ENCODE measurements around the gene MAP2K7.

Gene MAP2K7

DNA sequence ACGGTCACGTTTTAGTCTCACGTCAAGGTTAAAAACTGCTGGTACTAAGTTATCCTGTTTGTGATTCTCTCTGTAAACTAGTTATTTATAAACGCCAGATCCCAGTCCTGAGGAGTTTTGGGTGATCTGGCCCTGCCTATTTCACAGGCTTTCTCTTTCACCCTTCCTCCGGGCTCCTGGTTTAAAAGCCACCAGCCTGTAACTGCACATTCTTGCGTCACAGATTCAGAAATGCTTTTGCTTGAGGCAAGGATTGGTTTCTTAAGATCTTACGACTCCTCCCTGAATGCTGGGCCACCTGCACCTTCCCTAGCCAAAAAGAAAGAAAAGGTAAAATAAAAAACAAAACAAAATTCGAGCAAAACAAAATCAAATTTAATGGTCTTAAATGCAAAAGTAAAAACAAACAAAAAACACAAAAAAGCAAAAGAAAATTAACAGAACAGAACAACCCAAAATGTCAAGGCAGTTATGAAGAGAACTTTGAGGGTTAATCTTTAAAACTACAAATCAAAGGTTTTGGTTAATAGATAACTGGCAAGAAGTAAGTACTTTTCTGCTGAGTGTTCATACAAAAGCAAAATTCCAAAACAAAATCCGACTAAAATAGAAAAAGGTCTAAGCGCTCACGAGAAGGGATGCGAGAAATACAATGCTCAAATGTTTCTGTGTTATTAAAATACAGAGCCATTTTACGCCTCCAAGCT lies 58.4 kb downstream of the MAP2K7 start:
- H3K9ac ChIP-seq (ENCODE audit: low read depth, low read length): no peak overlapping the region
- no peaks in the 10 kb centered on the region for H3K9me3 ChIP-seq (ENCODE audit: control insufficient read depth, insufficient read depth, low read length)
- peaks cover 82% of the 10 kb centered on the region for H3K36me3 ChIP-seq (ENCODE audit: control insufficient read depth, insufficient read depth, low read length)
- H3K4me1 ChIP-seq (ENCODE audit: control insufficient read depth, insufficient read depth, low read length): no peaks in the 10 kb centered on the region
- no peak overlapping the region for H3K4me3 ChIP-seq (ENCODE audit: low read depth, low read length)
- H3K27ac ChIP-seq (ENCODE audit: low read depth, low read length): no peak overlapping the region
- no peaks in the 10 kb centered on the region for H3K27me3 ChIP-seq (ENCODE audit: control insufficient read depth, insufficient read depth, low read length)

DNA sequence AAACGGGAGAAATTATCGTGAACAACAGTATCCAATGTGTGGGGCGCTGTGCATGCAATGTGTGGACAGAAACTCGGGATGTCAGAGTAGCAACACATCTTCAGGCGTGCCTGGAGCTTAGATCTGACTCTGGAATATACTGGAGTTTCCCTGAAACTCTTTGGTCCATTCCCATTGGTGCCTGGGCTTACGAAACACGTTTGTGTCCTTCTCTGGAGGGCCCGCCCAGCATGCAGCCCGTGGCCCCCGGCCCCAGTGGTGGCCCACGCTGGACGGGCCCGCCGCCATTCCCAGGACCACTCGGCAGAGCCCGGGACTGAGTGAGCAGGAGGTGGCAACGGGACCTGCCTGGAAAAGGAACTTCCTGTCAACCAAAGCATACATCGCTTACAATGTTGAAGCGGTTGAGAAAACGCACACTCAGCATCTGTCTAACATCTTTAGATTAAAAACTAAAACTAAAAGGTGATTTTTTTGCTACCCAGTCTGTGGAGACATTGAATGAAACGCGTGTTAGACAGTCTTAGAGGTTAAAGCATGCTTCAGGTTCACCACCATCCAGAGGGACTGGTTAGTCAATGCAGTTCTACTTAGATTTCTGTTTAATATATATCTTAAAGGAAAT lies 59.1 kb downstream of the MAP2K7 start:
- Histone ChIP-seq H3K4me1 (ENCODE audit: control insufficient read depth, insufficient read depth, low read length) (no peaks in the 10 kb centered on the region), H3K9me3 (ENCODE audit: control insufficient read depth, insufficient read depth, low read length) (no peaks in the 10 kb centered on the region), H3K4me3 (ENCODE audit: low read depth, low read length) (no peak overlapping the region), H3K36me3 (ENCODE audit: control insufficient read depth, insufficient read depth, low read length) (peaks cover 89% of the 10 kb centered on the region), H3K27ac (ENCODE audit: low read depth, low read length) (no peak overlapping the region), H3K27me3 (ENCODE audit: control insufficient read depth, insufficient read depth, low read length) (no peaks in the 10 kb centered on the region), H3K9ac (ENCODE audit: low read depth, low read length) (no peak overlapping the region)

DNA sequence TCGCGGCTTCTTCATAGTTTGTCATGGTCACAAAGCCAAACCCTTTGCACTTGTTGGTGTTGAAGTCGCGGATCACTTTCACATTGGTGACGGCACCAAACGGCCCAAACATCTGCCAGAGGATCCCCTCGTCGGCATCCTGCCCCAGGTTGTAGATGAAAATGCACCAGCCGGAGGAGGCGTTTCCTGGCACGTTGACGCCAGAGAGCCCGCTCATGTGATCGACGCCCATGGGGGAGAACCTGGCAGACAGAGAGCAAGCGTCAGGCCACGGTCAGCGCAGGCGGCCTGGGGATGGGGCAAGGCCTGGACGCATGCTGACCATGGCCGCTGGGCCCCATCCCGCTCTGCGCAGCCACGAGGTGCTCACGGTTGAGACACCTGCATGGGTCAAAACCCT lies 59.9 kb downstream of the MAP2K7 start:
- no peaks in the 10 kb centered on the region for H3K9me3 ChIP-seq (ENCODE audit: control insufficient read depth, insufficient read depth, low read length)
- H3K4me1 ChIP-seq (ENCODE audit: control insufficient read depth, insufficient read depth, low read length): no peaks in the 10 kb centered on the region
- H3K27me3 ChIP-seq (ENCODE audit: control insufficient read depth, insufficient read depth, low read length): no peaks in the 10 kb centered on the region
- H3K4me3 ChIP-seq (ENCODE audit: low read depth, low read length): no peak overlapping the region
- H3K36me3 ChIP-seq (ENCODE audit: control insufficient read depth, insufficient read depth, low read length): peaks cover 94% of the 10 kb centered on the region
- H3K27ac ChIP-seq (ENCODE audit: low read depth, low read length): no peak overlapping the region
- no peak overlapping the region for H3K9ac ChIP-seq (ENCODE audit: low read depth, low read length)
